Prostate gland (tissue), 2 donors: ENCODE measurements around the gene ZFAND4. TPM values are rescaled to one million over a fixed set of nuclear protein-coding genes. Genes with fewer than 3 reads are reported as not detected.
"Not testable (repeated sequence)": the region's sequence is repeated elsewhere in the genome, so short reads cannot be mapped to it uniquely, and the experiment has no call there.

Experiments
- DNase-seq: peaks from one replicate; pipeline ENCODE4 v3.0.0-alpha.2; 2019; ENCODE audit warnings: low spot score
- H3K27ac ChIP-seq, 2 donors: fragments of 200-600 bp; sonication (generic); 2 replicates each; pipeline ENCODE4 v1.5.1; 2017 to 2019
- H3K27me3 ChIP-seq: fragments of 200-600 bp; sonication (generic); replicated peaks from 2 replicates; pipeline ENCODE4 v1.5.1; 2019; ENCODE audit not compliant: insufficient read depth
- H3K36me3 ChIP-seq, 2 donors: fragments of 200-600 bp; sonication (generic); 1 replicate in 1 of 2; 2 replicates in 1 of 2; pipeline versions ENCODE4 v1.5.1 to v1.8.1; 2017 to 2019
- H3K4me1 ChIP-seq: fragments of 200-600 bp; sonication (generic); replicated peaks from 2 replicates; pipeline ENCODE4 v1.5.1; 2019
- H3K4me3 ChIP-seq, 2 donors: fragments of 200-600 bp; sonication (generic); 2 replicates each; pipeline ENCODE4 v1.5.1; 2017 to 2019
- H3K9me3 ChIP-seq: fragments of 200-600 bp; sonication (generic); 2 replicates; pipeline ENCODE4 v1.5.1; 2017
- CTCF ChIP-seq, 4 experiments: fragments of 200-600 bp in 2 of 4; fragments of 450-650 bp in 2 of 4; sonication (generic) in 2 of 4; IDR thresholded peaks; 1 replicate in 3 of 4; 2 replicates in 1 of 4; pipeline ENCODE4 v1.5.1; 2016 to 2019; ENCODE audit warnings: antibody characterized with exemption in 4 of 4, mild to moderate bottlenecking in 2 of 4, moderate library complexity in 2 of 4
- POLR2A ChIP-seq: fragments of 450-650 bp; IDR thresholded peaks from one replicate; pipeline ENCODE4 v1.6.1; 2016; ENCODE audit warnings: antibody characterized with exemption, mild to moderate bottlenecking
- POLR2AphosphoS5 ChIP-seq: sonication (generic); formaldehyde crosslinking; IDR thresholded peaks from one replicate; pipeline ENCODE4 v1.6.1; 2017; ENCODE audit warnings: antibody characterized with exemption
- WGBS: methylation state at CpG from one replicate; pipeline ENCODE4 v1.1.5; 2018; 5-methylcytosine and 5-hydroxymethylcytosine counted together
- intact Hi-C: fragments of 100-400 bp; cut with DNase I; formaldehyde crosslinking; loops from one replicate; pipeline ENCODE4 v1.14.2; 2022
- total RNA-seq, 2 donors: library from RNA; depleted of rRNA; stranded (reverse); fragments of >200 nt; gene quantifications; one replicate each; pipeline ENCODE4 v1.1.0, GENCODE V29; 2016

The ZFAND4 gene
- total RNA-seq, 2 donors from 2014 or later, result 31.4 to 36.9 TPM

- WGBS, result 96% methylated on average over 1 of the region's 1 CpG
- H3K27ac ChIP-seq, result no peak overlapping the region
- H3K27me3 ChIP-seq, result no peaks in the 10 kb centered on the region
- no peak for DNase-seq
- H3K4me1 ChIP-seq, result no peaks in the 10 kb centered on the region
- TF ChIP-seq POLR2AphosphoS5, result no peak
- no peak for TF ChIP-seq POLR2A
- no peaks in the 10 kb centered on the region for H3K9me3 ChIP-seq
- no peaks in the 10 kb centered on the region for H3K36me3 ChIP-seq
- intact Hi-C loops, result no loop called here
- H3K4me3 ChIP-seq, result no peak overlapping the region
Observed at GRCh38 chr10:45607276-45607675, 65.3 kb downstream of the ZFAND4 start.

- Histone ChIP-seq H3K4me3 (no peak overlapping the region), H3K27me3 (no peaks in the 10 kb centered on the region), H3K4me1 (no peaks in the 10 kb centered on the region), H3K27ac (no peak overlapping the region), H3K36me3 (no peaks in the 10 kb centered on the region), H3K9me3 (no peaks in the 10 kb centered on the region)
- TF ChIP-seq POLR2A (no peak), POLR2AphosphoS5 (no peak), CTCF (IDR thresholded peaks at IDR 0.05) (no peak)
- intact Hi-C loops, result no loop called here
- WGBS, result 89% methylated on average over 4 of the region's 4 CpGs
- no peak for DNase-seq
Observed at GRCh38 chr10:45602836-45603235, 69.7 kb downstream of the ZFAND4 start.

- 90% methylated on average over 3 of the region's 3 CpGs for WGBS
- TF ChIP-seq POLR2A, result no peak
- Histone ChIP-seq H3K27me3 (no peaks in the 10 kb centered on the region), H3K9me3 (no peaks in the 10 kb centered on the region), H3K4me3 (no peak overlapping the region), H3K4me1 (no peaks in the 10 kb centered on the region), H3K36me3 (no peaks in the 10 kb centered on the region), H3K27ac (no peak overlapping the region)
- no peak for DNase-seq
- intact Hi-C loops, result no loop called here
Observed at GRCh38 chr10:45602082-45602730, 70.4 kb downstream of the ZFAND4 start.

- H3K27me3 ChIP-seq, H3K9me3 ChIP-seq, H3K36me3 ChIP-seq, H3K4me3 ChIP-seq, H3K27ac ChIP-seq, DNase-seq, intact Hi-C loops, H3K4me1 ChIP-seq: not testable (repeated sequence)
- WGBS, result 87% methylated on average over 16 of the region's 16 CpGs
Observed at GRCh38 chr10:45601254-45601930, 71.2 kb downstream of the ZFAND4 start.

GRCh38 chr10:45600337-45601253 lies 72.0 kb downstream of the ZFAND4 start:
- H3K4me1 ChIP-seq, DNase-seq, H3K36me3 ChIP-seq, H3K9me3 ChIP-seq, H3K27me3 ChIP-seq, H3K27ac ChIP-seq, intact Hi-C loops: not testable (repeated sequence)
- H3K4me3 ChIP-seq, result peak overlapping the region in 1 of 2 donors; percentile 24
- 28% methylated on average over 26 of the region's 47 CpGs for WGBS

GRCh38 chr10:45599646-45600045 lies 72.9 kb downstream of the ZFAND4 start:
- WGBS, result 94% methylated on average over 6 of the region's 6 CpGs
- no peak for DNase-seq
- H3K27ac ChIP-seq, result no peak overlapping the region
- no peak for TF ChIP-seq CTCF (IDR thresholded peaks at IDR 0.05)
- TF ChIP-seq POLR2A, result no peak
- TF ChIP-seq POLR2AphosphoS5, result no peak
- no peaks in the 10 kb centered on the region for H3K27me3 ChIP-seq
- intact Hi-C loops, result loop anchor here (5.0 to 10.0 kb wide), 3 partner anchors 65 to 605 kb away; no protein-coding TSS in a partner anchor
- no peaks in the 10 kb centered on the region for H3K4me1 ChIP-seq
- no peak overlapping the region for H3K4me3 ChIP-seq
- no peaks in the 10 kb centered on the region for H3K36me3 ChIP-seq
- no peaks in the 10 kb centered on the region for H3K9me3 ChIP-seq
